Neuronal stem cell (in vitro differentiated cells): ENCODE results near the gene EGLN1.

Experiments used
- DNase-seq: peaks from one replicate; pipeline ENCODE4 v3.0.0-alpha.2; 2013; ENCODE audit warnings: low spot score
- H2AFZ ChIP-seq: one replicate; pipeline ENCODE4 v1.6.1; 2013; ENCODE audit warnings: mild to moderate bottlenecking, low read length, inconsistent platforms
- H2AK5ac ChIP-seq: 2 replicates; pipeline ENCODE4 v1.6.1; 2013; ENCODE audit warnings: low read depth, mild to moderate bottlenecking, inconsistent platforms, low read length, moderate library complexity, mixed read lengths
- H2BK120ac ChIP-seq: 2 replicates; pipeline ENCODE4 v1.6.1; 2013; ENCODE audit warnings: low read depth, mild to moderate bottlenecking, inconsistent platforms, low read length, moderate library complexity, mixed read lengths
- H2BK12ac ChIP-seq: one replicate; pipeline ENCODE4 v1.6.1; 2013; ENCODE audit warnings: low read length, inconsistent platforms
- H2BK15ac ChIP-seq: 2 replicates; pipeline ENCODE4 v1.6.1; 2013; ENCODE audit warnings: mild to moderate bottlenecking, low read length, inconsistent platforms, mixed read lengths
- H2BK5ac ChIP-seq: one replicate; pipeline ENCODE4 v1.6.1; 2013; ENCODE audit warnings: inconsistent platforms, mild to moderate bottlenecking, low read length, moderate library complexity
- H3K14ac ChIP-seq: one replicate; pipeline ENCODE4 v1.6.1; 2013; ENCODE audit warnings: low read length, inconsistent platforms
- H3K18ac ChIP-seq: 2 replicates; pipeline ENCODE4 v1.6.1; 2013; ENCODE audit warnings: low read length, inconsistent platforms
- H3K23ac ChIP-seq: 2 replicates; pipeline ENCODE4 v1.6.1; 2013; ENCODE audit warnings: low read depth, mild to moderate bottlenecking, mixed read lengths, low read length, inconsistent platforms; ENCODE audit not compliant: poor library complexity
- H3K27ac ChIP-seq: replicated peaks from 3 replicates; pipeline ENCODE4 v1.5.1; 2013; ENCODE audit warnings: low read length, inconsistent platforms
- H3K27me3 ChIP-seq, 3 experiments: 2 replicates each; pipeline ENCODE4 v1.6.1; 2013; ENCODE audit warnings: low read length in 3 of 3, mild to moderate bottlenecking in 2 of 3, inconsistent platforms in 1 of 3, low read depth in 1 of 3, mixed read lengths in 1 of 3, moderate library complexity in 1 of 3; ENCODE audit not compliant: control insufficient read depth in 3 of 3, insufficient read depth in 3 of 3
- H3K36me3 ChIP-seq, 2 donors: replicated peaks in 1 of 2; 2 replicates each; pipeline ENCODE4 v1.6.1; 2013; ENCODE audit warnings: low read length in 2 of 2; ENCODE audit not compliant: control insufficient read depth in 2 of 2, insufficient read depth in 2 of 2
- H3K4ac ChIP-seq: 2 replicates; pipeline ENCODE4 v1.6.1; 2013; ENCODE audit warnings: inconsistent platforms, mild to moderate bottlenecking, low read length, moderate library complexity
- H3K4me1 ChIP-seq, 2 donors: 1 replicate in 1 of 2; 2 replicates in 1 of 2; pipeline ENCODE4 v1.6.1; 2013; ENCODE audit warnings: low read length in 2 of 2, low read depth in 1 of 2; ENCODE audit not compliant: control insufficient read depth in 2 of 2, insufficient read depth in 1 of 2
- H3K4me2 ChIP-seq: one replicate; pipeline ENCODE4 v1.6.1; 2013; ENCODE audit warnings: mild to moderate bottlenecking, low read length, inconsistent platforms; ENCODE audit not compliant: insufficient read depth, poor library complexity, severe bottlenecking
- H3K4me3 ChIP-seq, 2 donors: 2 replicates each; pipeline ENCODE4 v1.5.1; 2013; ENCODE audit warnings: low read length in 2 of 2, mild to moderate bottlenecking in 2 of 2, inconsistent platforms in 1 of 2, moderate library complexity in 1 of 2
- H3K79me1 ChIP-seq: one replicate; pipeline ENCODE4 v1.6.1; 2013; ENCODE audit warnings: low read depth, mild to moderate bottlenecking, inconsistent platforms, low read length, moderate library complexity
- H3K9ac ChIP-seq: one replicate; pipeline ENCODE4 v1.6.1; 2013; ENCODE audit warnings: mild to moderate bottlenecking, low read depth, low read length, inconsistent platforms; ENCODE audit not compliant: poor library complexity
- H3K9me3 ChIP-seq, 2 donors: replicated peaks in 1 of 2; 2 replicates each; pipeline versions ENCODE3 to v1.6.1; 2013; ENCODE audit warnings: low read length in 2 of 2, mild to moderate bottlenecking in 2 of 2, inconsistent platforms in 1 of 2, low read depth in 1 of 2, mixed read lengths in 1 of 2, moderate library complexity in 1 of 2; ENCODE audit not compliant: control insufficient read depth in 2 of 2, insufficient read depth in 1 of 2
- H4K8ac ChIP-seq: one replicate; pipeline ENCODE4 v1.6.1; 2013; ENCODE audit warnings: low read depth, mild to moderate bottlenecking, inconsistent platforms, low read length, moderate library complexity
- H4K91ac ChIP-seq: one replicate; pipeline ENCODE4 v1.6.1; 2013; ENCODE audit warnings: low read length, low read depth, mild to moderate bottlenecking, inconsistent platforms; ENCODE audit not compliant: poor library complexity
- WGBS, 2 donors: extraction: QIAGEN DNeasy Blood & Tissue Kit; methylation state at CpG; one replicate each; pipeline ENCODE4 v1.1.7; 2013; ENCODE audit warnings: missing lambda C conversion rate in 2 of 2, mixed read lengths in 1 of 2; ENCODE audit not compliant: insufficient read length in 2 of 2, insufficient replicate concordance in 1 of 2; ENCODE audit errors: extremely low coverage in 2 of 2; 5-methylcytosine and 5-hydroxymethylcytosine counted together

EGLN1 gene

GRCh38 chr1:231443363-231443762 lies 21.3 kb upstream of the EGLN1 start:
- Histone ChIP-seq H2BK120ac (no peak overlapping the region), H3K18ac (no peak overlapping the region), H3K79me1 (no peaks in the 10 kb centered on the region), H3K36me3 (no peaks in the 10 kb centered on the region), H4K91ac (no peak overlapping the region), H3K14ac (no peak overlapping the region), H2BK12ac (no peak overlapping the region), H2BK5ac (no peak overlapping the region), H3K27ac (no peak overlapping the region), H3K27me3 (peaks cover 0 to 2% (median 2%) of the 10 kb centered on the region in 3 experiments), H2BK15ac (no peak overlapping the region), H3K4me2 (no peak overlapping the region), H3K9me3 (peaks cover 0 to 2% of the 10 kb centered on the region in 2 donors), H2AFZ (no peak overlapping the region), H3K4me3 (no peak overlapping the region), H3K23ac (no peak overlapping the region), H4K8ac (no peak overlapping the region), H2AK5ac (no peak overlapping the region), H3K4ac (no peak overlapping the region), H3K9ac (no peak overlapping the region), H3K4me1 (no peaks in the 10 kb centered on the region)
- no peak for DNase-seq
- WGBS, 2 donors, result no CpG with 5 or more reads among the region's 2 CpGs

DNA sequence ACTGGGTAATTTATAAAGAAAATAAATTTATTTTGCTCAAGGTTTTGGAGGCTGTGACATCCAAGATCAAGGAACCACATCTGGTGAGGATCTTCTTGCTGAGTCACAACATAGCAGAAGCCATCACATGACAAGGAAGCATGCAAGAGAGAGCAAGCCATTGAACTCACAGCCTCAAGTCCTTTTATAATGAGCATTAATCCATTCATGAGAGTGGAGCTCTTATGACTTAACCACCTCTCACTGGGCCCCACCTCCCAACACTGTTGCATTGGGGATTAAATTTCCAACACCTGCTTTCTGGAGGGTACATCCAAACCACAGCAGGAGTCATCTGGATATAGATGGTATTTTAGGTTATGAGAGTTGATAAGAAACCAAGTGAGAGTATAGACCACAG lies 20.6 kb upstream of the EGLN1 start:
- Histone ChIP-seq H3K9ac (no peak overlapping the region), H2BK120ac (no peak overlapping the region), H3K4me3 (no peak overlapping the region), H3K9me3 (peaks cover 0 to 2% of the 10 kb centered on the region in 2 donors), H3K79me1 (no peaks in the 10 kb centered on the region), H4K91ac (no peak overlapping the region), H3K4me2 (no peak overlapping the region), H2BK5ac (no peak overlapping the region), H3K18ac (no peak overlapping the region), H4K8ac (no peak overlapping the region), H3K14ac (no peak overlapping the region), H3K36me3 (no peaks in the 10 kb centered on the region), H3K4ac (no peak overlapping the region), H2AK5ac (no peak overlapping the region), H3K23ac (no peak overlapping the region), H2AFZ (no peak overlapping the region), H3K4me1 (no peaks in the 10 kb centered on the region), H2BK15ac (no peak overlapping the region), H2BK12ac (no peak overlapping the region), H3K27ac (no peak overlapping the region), H3K27me3 (peaks cover 0 to 2% (median 2%) of the 10 kb centered on the region in 3 experiments)
- no peak for DNase-seq

GRCh38 chr1:231432996-231433395 lies 10.9 kb upstream of the EGLN1 start:
- no peak overlapping the region for H2BK12ac ChIP-seq
- no peaks in the 10 kb centered on the region for H3K36me3 ChIP-seq
- H2AFZ ChIP-seq, result no peak overlapping the region
- H3K27ac ChIP-seq, result no peak overlapping the region
- H4K8ac ChIP-seq, result no peak overlapping the region
- no peak overlapping the region for H3K4ac ChIP-seq
- no peak overlapping the region for H4K91ac ChIP-seq
- H2BK5ac ChIP-seq, result no peak overlapping the region
- H3K4me2 ChIP-seq, result no peak overlapping the region
- no peak overlapping the region for H2BK15ac ChIP-seq
- H3K9ac ChIP-seq, result no peak overlapping the region
- H3K23ac ChIP-seq, result no peak overlapping the region
- WGBS, 2 donors, result no CpG with 5 or more reads among the region's 2 CpGs
- H3K4me1 ChIP-seq, result no peaks in the 10 kb centered on the region
- no peak overlapping the region for H3K4me3 ChIP-seq
- no peak overlapping the region for H3K18ac ChIP-seq
- H3K27me3 ChIP-seq, result no peaks in the 10 kb centered on the region
- H2AK5ac ChIP-seq, result no peak overlapping the region
- H2BK120ac ChIP-seq, result no peak overlapping the region
- no peaks in the 10 kb centered on the region for H3K9me3 ChIP-seq
- DNase-seq, result no peak
- no peak overlapping the region for H3K14ac ChIP-seq
- no peaks in the 10 kb centered on the region for H3K79me1 ChIP-seq

DNA sequence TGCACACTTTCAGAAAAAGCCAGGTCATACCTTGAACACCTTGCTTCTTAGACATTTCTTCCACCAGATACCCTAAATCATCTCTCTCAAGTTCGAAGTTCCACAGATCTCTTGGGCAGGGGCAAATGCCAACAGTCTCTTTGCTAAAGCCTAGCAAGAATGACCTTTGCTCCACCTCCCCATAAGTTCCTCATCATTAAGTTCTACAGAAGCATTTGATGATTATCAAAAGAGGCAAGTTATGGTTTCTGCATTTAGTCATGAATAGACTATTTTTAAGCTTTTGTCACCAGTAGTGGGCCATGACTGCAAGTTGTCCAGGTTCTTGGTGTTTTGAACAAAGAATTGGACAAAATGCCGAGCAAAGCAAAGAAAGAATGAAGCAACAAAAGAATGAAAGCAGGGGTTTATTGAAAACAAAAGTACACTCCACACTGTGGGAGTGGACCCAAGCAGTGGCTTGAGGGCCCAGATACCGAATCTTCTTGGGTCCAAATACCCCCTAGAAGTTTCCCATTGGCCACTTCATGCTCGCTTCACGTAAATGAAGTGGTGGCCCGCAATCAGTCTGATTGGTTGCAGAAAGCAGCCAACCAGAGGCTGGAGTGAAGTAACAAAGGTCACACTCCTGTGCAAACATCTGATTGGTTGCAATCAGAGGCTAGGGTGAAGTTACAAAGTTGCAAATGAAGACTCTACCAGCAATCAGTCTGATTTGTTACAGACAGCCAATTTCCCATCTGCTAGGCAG lies 9.8 kb upstream of the EGLN1 start:
- Histone ChIP-seq H3K9ac (no peak overlapping the region), H3K4me3 (no peak overlapping the region), H2BK12ac (no peak overlapping the region), H3K18ac (no peak overlapping the region), H3K4me2 (peak overlapping the region; percentile 11), H3K36me3 (no peaks in the 10 kb centered on the region), H3K9me3 (no peaks in the 10 kb centered on the region), H2BK15ac (no peak overlapping the region), H3K79me1 (no peaks in the 10 kb centered on the region), H3K27ac (no peak overlapping the region), H2BK5ac (no peak overlapping the region), H4K91ac (no peak overlapping the region), H2BK120ac (no peak overlapping the region), H3K23ac (no peak overlapping the region), H3K4ac (no peak overlapping the region), H3K14ac (no peak overlapping the region), H3K4me1 (no peaks in the 10 kb centered on the region), H4K8ac (no peak overlapping the region), H3K27me3 (no peaks in the 10 kb centered on the region), H2AK5ac (no peak overlapping the region), H2AFZ (peak overlapping the region; percentile 69)
- no peak for DNase-seq
- no CpG with 5 or more reads among the region's 6 CpGs for WGBS, 2 donors
